Measurements from ENCODE around the gene ACTN4.

ACTN4 gene

DNA sequence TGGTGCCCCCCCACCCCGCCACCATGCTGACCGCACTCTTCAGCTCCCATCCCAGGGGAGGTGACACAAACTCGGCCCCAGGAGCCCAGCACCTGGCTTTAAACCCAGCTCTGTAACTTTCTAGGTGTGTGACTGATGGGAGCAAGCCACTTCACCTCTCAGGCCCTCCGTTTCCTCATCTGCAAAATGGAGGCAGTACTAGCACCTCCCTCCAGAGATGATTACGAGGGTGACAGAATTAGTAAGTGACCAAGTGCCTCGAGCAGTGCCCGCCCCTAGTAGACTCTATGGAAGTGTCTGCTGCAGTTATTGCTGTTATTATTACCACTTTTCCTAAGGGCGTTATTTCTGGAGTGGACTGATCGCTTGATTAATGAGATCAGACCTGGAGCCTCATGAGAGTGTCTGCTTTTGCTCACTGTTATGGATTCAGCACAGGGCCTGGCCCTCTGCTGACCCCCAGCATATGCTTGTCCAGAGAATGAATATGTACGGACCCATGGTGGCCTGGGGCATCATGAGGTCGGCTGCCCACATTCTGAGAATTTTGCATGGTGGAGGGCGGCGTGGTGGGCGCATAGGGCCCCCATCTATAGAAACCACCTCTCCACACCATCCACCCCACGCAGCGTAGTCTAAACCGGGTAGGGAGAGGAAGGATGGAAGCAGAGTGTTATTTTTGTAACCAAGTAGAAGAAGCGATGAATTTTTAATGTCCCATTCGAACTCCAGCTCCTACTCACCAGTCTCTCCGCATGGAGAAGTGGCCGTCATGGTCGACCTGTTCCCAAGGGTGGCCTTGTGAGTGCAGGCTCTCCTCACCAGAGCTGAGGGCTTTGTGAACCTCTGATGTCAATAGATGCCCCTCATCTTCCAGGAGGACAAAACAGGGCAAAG lies 48.6 kb downstream of the ACTN4 start:
- peaks cover 47% of the 10 kb centered on the region for H3K4me1 ChIP-seq (ENCODE audit: control insufficient read depth, insufficient read depth, low read length, poor library complexity, severe bottlenecking)
- H3K9me3 ChIP-seq (ENCODE audit: control insufficient read depth, low read length) = no peaks in the 10 kb centered on the region
- peaks cover 9% of the 10 kb centered on the region for H3K36me3 ChIP-seq (ENCODE audit: control insufficient read depth, insufficient read depth, low read length)
- H3K27me3 ChIP-seq (replicated peaks; ENCODE audit: control insufficient read depth, insufficient read depth, low read length, poor library complexity, severe bottlenecking) = no peaks in the 10 kb centered on the region
- no peak for DNase-seq
- no peak overlapping the region for H3K27ac ChIP-seq (ENCODE audit: insufficient read depth, low read length, poor library complexity, severe bottlenecking)
- H3K4me3 ChIP-seq (ENCODE audit: insufficient read depth, low read depth, low read length, poor library complexity, severe bottlenecking) = no peak overlapping the region

GRCh38 chr19:38696729-38697055 lies 49.2 kb downstream of the ACTN4 start:
- H3K36me3 ChIP-seq (ENCODE audit: control insufficient read depth, insufficient read depth, low read length) = peaks cover 15% of the 10 kb centered on the region
- H3K9me3 ChIP-seq (ENCODE audit: control insufficient read depth, low read length) = no peaks in the 10 kb centered on the region
- H3K27me3 ChIP-seq (replicated peaks; ENCODE audit: control insufficient read depth, insufficient read depth, low read length, poor library complexity, severe bottlenecking) = no peaks in the 10 kb centered on the region
- H3K4me3 ChIP-seq (ENCODE audit: insufficient read depth, low read depth, low read length, poor library complexity, severe bottlenecking) = no peak overlapping the region
- no peak for DNase-seq
- H3K4me1 ChIP-seq (ENCODE audit: control insufficient read depth, insufficient read depth, low read length, poor library complexity, severe bottlenecking) = peaks cover 45% of the 10 kb centered on the region
- H3K27ac ChIP-seq (ENCODE audit: insufficient read depth, low read length, poor library complexity, severe bottlenecking) = no peak overlapping the region

DNA sequence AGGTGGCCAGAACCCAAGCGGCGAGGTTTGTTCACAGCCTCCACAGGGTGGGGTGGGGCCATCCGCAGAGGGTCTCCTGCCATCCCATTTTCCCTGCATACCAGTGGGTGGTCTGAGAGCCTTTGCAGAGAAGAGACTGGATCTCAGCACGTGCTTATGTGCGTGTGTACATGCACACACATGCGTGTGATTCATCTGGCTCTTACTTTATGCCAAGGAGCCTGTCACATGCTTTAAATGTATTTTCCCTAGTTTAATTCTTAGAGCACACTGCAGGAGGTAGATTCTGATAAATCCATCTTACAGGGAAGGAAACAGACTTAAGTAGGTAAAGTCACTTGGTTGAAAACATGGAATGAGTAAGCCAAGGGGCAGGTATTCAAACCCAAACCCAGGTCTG lies 49.7 kb downstream of the ACTN4 start:
- H3K9me3 ChIP-seq (ENCODE audit: control insufficient read depth, low read length) = no peaks in the 10 kb centered on the region
- H3K4me1 ChIP-seq (ENCODE audit: control insufficient read depth, insufficient read depth, low read length, poor library complexity, severe bottlenecking) = peaks cover 40% of the 10 kb centered on the region
- H3K36me3 ChIP-seq (ENCODE audit: control insufficient read depth, insufficient read depth, low read length) = peaks cover 20% of the 10 kb centered on the region
- no peak for DNase-seq
- H3K27ac ChIP-seq (ENCODE audit: insufficient read depth, low read length, poor library complexity, severe bottlenecking) = no peak overlapping the region
- no peak overlapping the region for H3K4me3 ChIP-seq (ENCODE audit: insufficient read depth, low read depth, low read length, poor library complexity, severe bottlenecking)
- H3K27me3 ChIP-seq (replicated peaks; ENCODE audit: control insufficient read depth, insufficient read depth, low read length, poor library complexity, severe bottlenecking) = no peaks in the 10 kb centered on the region

DNA sequence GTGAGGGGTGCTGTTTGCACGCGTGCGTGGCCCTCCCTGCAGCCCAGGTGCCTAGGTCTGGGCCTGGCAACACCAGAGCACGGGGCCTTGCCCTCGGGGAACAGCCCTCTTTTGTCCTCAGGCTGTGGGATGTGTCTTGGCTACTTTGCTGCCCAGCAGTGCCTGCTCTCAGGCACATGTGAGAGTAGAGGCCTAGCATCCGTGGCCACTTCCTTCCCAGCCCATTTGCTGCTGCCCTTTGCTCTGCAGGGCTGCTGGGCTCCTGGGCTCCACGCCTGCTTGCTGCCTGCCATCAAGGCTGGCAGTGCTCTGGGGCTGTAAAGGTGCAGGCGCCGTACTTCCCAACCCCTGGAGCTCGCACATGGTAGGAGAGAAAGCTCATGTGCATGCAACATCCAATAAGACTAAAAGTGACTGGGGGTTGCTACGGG lies 50.2 kb downstream of the ACTN4 start:
- H3K27me3 ChIP-seq (replicated peaks; ENCODE audit: control insufficient read depth, insufficient read depth, low read length, poor library complexity, severe bottlenecking) = no peaks in the 10 kb centered on the region
- no peak overlapping the region for H3K4me3 ChIP-seq (ENCODE audit: insufficient read depth, low read depth, low read length, poor library complexity, severe bottlenecking)
- DNase-seq = no peak
- H3K36me3 ChIP-seq (ENCODE audit: control insufficient read depth, insufficient read depth, low read length) = peaks cover 24% of the 10 kb centered on the region
- peaks cover 35% of the 10 kb centered on the region for H3K4me1 ChIP-seq (ENCODE audit: control insufficient read depth, insufficient read depth, low read length, poor library complexity, severe bottlenecking)
- no peak overlapping the region for H3K27ac ChIP-seq (ENCODE audit: insufficient read depth, low read length, poor library complexity, severe bottlenecking)
- no peaks in the 10 kb centered on the region for H3K9me3 ChIP-seq (ENCODE audit: control insufficient read depth, low read length)

DNA sequence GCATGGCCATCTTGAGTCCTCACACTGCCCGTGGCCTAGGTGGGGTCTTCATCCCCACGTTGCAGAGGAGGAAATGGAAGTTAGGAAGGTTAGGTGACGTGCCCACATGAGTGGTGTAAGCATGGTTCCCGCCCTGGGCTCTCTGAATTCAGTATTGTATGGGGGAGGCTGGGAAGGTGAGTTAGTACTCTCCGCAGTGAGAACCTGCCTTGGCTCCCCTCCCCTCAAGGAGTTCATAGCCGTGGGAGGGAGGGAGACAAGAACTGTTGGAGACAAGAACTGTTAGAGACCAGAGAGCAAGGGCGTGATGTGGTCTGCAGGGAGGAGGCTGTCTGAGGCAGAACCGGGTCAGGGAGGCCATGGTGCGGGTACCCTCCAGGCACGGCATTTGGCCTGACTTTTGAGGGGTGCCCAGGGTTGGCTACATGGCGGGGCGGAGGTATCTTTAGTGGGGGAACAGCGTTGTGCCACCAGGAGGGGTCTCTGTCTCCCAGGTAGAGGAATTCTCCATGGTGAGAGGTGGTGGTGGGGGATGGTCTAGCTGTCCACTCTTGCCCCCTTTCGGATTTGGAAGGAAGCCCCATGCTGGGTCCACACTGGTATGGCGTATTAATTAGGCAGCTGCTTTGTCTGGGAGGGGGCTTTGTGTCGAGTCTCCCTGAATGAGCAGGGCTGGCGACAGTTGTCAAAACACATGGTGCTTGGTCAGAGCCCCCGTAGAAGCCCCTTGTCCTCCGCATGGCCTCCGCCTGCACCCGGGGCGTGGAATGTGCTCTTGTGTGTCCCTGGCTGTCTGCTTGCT lies 51.0 kb downstream of the ACTN4 start:
- Histone ChIP-seq H3K36me3 (ENCODE audit: control insufficient read depth, insufficient read depth, low read length) (peaks cover 28% of the 10 kb centered on the region), H3K4me3 (ENCODE audit: insufficient read depth, low read depth, low read length, poor library complexity, severe bottlenecking) (no peak overlapping the region), H3K9me3 (ENCODE audit: control insufficient read depth, low read length) (no peaks in the 10 kb centered on the region), H3K27me3 (replicated peaks; ENCODE audit: control insufficient read depth, insufficient read depth, low read length, poor library complexity, severe bottlenecking) (no peaks in the 10 kb centered on the region), H3K4me1 (ENCODE audit: control insufficient read depth, insufficient read depth, low read length, poor library complexity, severe bottlenecking) (peaks cover 28% of the 10 kb centered on the region), H3K27ac (ENCODE audit: insufficient read depth, low read length, poor library complexity, severe bottlenecking) (no peak overlapping the region)
- no peak for DNase-seq

GRCh38 chr19:38699027-38699346 lies 51.5 kb downstream of the ACTN4 start:
- H3K4me3 ChIP-seq (ENCODE audit: insufficient read depth, low read depth, low read length, poor library complexity, severe bottlenecking) = no peak overlapping the region
- H3K27me3 ChIP-seq (replicated peaks; ENCODE audit: control insufficient read depth, insufficient read depth, low read length, poor library complexity, severe bottlenecking) = no peaks in the 10 kb centered on the region
- H3K27ac ChIP-seq (ENCODE audit: insufficient read depth, low read length, poor library complexity, severe bottlenecking) = no peak overlapping the region
- peaks cover 22% of the 10 kb centered on the region for H3K4me1 ChIP-seq (ENCODE audit: control insufficient read depth, insufficient read depth, low read length, poor library complexity, severe bottlenecking)
- H3K36me3 ChIP-seq (ENCODE audit: control insufficient read depth, insufficient read depth, low read length) = peaks cover 34% of the 10 kb centered on the region
- no peaks in the 10 kb centered on the region for H3K9me3 ChIP-seq (ENCODE audit: control insufficient read depth, low read length)
- DNase-seq = no peak

GRCh38 chr19:38699647-38700349 lies 52.3 kb downstream of the ACTN4 start:
- peaks cover 42% of the 10 kb centered on the region for H3K36me3 ChIP-seq (ENCODE audit: control insufficient read depth, insufficient read depth, low read length)
- DNase-seq = no peak
- no peak overlapping the region for H3K27ac ChIP-seq (ENCODE audit: insufficient read depth, low read length, poor library complexity, severe bottlenecking)
- H3K27me3 ChIP-seq (replicated peaks; ENCODE audit: control insufficient read depth, insufficient read depth, low read length, poor library complexity, severe bottlenecking) = no peaks in the 10 kb centered on the region
- peaks cover 16% of the 10 kb centered on the region for H3K4me1 ChIP-seq (ENCODE audit: control insufficient read depth, insufficient read depth, low read length, poor library complexity, severe bottlenecking)
- H3K9me3 ChIP-seq (ENCODE audit: control insufficient read depth, low read length) = no peaks in the 10 kb centered on the region
- H3K4me3 ChIP-seq (ENCODE audit: insufficient read depth, low read depth, low read length, poor library complexity, severe bottlenecking) = no peak overlapping the region

DNA sequence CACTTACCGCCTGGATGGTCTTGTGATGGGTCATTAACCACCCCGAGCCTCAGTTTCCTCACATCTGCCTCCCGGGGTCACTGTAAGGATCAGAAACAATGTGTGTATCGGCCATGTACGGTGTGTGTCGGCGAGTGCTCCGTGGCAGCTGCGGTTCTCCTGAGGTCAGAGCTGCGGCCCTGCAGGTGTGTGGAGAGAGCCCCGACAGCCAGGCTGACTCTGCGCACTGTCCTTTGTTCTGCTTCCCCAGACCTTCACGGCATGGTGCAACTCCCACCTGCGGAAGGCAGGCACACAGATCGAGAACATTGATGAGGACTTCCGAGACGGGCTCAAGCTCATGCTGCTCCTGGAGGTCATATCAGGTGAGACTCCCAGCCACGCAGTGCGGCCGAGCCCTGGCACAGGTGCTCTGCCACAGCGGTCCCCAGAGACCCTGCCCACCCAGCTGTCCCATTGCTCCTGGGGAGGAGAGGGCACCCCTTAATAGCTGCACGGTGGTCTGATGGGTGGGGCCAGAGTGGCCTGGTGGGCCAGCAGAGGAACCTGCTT lies 53.0 kb downstream of the ACTN4 start:
- no peak overlapping the region for H3K4me3 ChIP-seq (ENCODE audit: insufficient read depth, low read depth, low read length, poor library complexity, severe bottlenecking)
- H3K9me3 ChIP-seq (ENCODE audit: control insufficient read depth, low read length) = no peaks in the 10 kb centered on the region
- no peaks in the 10 kb centered on the region for H3K27me3 ChIP-seq (replicated peaks; ENCODE audit: control insufficient read depth, insufficient read depth, low read length, poor library complexity, severe bottlenecking)
- H3K36me3 ChIP-seq (ENCODE audit: control insufficient read depth, insufficient read depth, low read length) = peaks cover 48% of the 10 kb centered on the region
- no peak overlapping the region for H3K27ac ChIP-seq (ENCODE audit: insufficient read depth, low read length, poor library complexity, severe bottlenecking)
- DNase-seq = no peak
- H3K4me1 ChIP-seq (ENCODE audit: control insufficient read depth, insufficient read depth, low read length, poor library complexity, severe bottlenecking) = peaks cover 9% of the 10 kb centered on the region

- no peak overlapping the region for H3K27ac ChIP-seq (ENCODE audit: insufficient read depth, low read length, poor library complexity, severe bottlenecking)
- H3K9me3 ChIP-seq (ENCODE audit: control insufficient read depth, low read length) = no peaks in the 10 kb centered on the region
- no peaks in the 10 kb centered on the region for H3K27me3 ChIP-seq (replicated peaks; ENCODE audit: control insufficient read depth, insufficient read depth, low read length, poor library complexity, severe bottlenecking)
- peaks cover 8% of the 10 kb centered on the region for H3K4me1 ChIP-seq (ENCODE audit: control insufficient read depth, insufficient read depth, low read length, poor library complexity, severe bottlenecking)
- H3K36me3 ChIP-seq (ENCODE audit: control insufficient read depth, insufficient read depth, low read length) = peaks cover 51% of the 10 kb centered on the region
- no peak overlapping the region for H3K4me3 ChIP-seq (ENCODE audit: insufficient read depth, low read depth, low read length, poor library complexity, severe bottlenecking)
- DNase-seq = no peak
Observed at GRCh38 chr19:38700902-38701454, 53.5 kb downstream of the ACTN4 start.
